GM18526 (cell line): ENCODE data around the gene SLC22A13.

ENCODE experiments used
- POLR2A ChIP-seq: IDR thresholded peaks from 3 replicates; pipeline ENCODE4 v1.6.1; 2011; ENCODE audit not compliant: insufficient read length; ENCODE audit errors: extremely low read depth

Gene SLC22A13

DNA sequence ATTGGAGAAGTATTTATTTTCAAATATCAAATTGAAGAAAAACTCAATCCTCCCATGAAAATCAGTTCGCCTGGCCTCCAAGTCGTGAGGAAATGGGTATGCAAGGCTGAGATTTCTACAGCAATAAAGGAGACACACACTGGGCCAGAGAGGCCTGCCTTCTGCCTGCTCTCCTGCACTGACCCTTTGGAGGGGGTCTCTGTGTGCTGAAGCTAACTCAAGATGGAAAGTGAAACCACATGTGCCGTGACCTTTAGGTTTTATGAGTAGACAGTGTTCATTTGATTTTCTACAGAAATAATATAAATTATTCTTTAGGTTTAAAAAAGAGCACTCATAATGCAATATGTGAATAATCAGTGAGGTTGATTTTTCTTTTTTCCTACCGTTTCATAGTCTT lies 11.9 kb upstream of the SLC22A13 start:
- no peak for TF ChIP-seq POLR2A

DNA sequence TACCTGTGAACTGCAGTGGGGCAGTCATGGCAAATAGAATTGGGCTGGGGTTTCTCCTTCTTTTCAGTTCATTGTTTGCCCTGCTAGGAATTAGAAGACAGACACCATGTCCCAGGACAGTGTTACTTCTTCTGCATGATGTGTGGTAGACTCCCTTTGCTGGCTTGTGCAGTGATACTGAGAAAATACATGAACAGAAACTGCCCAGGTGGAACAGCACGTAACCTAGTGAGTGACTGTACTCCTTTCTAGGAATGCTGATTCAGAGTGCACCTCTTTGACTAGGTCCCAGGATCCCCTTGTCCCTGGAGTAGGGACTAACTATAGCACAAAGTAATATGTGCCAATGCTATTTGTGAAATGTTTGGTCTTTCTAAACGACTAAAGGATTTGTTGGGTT lies 10.7 kb upstream of the SLC22A13 start:
- no peak for TF ChIP-seq POLR2A

DNA sequence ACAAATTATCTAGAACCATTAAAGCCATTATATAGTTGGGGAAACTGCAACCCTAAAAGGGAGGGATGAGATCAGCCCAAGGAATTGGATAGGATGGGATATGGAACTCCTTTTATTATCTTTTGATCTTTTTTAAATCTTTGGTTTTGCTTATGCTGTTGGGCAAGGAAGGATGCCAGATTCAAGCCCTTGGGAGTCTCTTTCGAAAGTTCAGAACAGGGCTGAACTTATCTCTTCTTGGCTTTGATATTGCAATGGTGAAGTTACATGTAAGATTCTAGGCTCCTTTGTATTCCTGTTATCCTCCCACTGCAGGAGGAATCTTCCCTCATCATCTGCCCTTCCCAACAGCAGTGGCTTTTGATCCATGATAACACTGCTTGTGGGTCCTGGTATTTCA lies 10.0 kb upstream of the SLC22A13 start:
- no peak for TF ChIP-seq POLR2A

DNA sequence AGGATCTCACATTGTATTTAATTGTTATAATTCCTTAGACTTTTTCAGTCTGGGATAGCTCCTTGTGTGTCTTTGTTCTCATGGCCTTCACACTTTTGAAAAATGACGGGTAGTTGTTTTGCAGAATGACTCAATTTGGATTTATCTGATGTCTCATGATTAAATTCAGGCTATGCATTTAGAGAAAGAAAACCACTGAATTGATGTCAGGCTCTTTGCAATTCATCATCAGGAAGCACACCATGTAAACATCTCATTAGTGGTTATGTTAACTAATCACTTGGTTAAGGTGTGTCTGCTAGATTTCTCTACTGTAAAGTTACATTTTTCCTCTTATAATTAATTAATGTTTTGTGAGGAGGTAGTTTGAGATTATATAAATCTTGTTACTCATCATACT lies 8.0 kb upstream of the SLC22A13 start:
- TF ChIP-seq POLR2A: no peak

DNA sequence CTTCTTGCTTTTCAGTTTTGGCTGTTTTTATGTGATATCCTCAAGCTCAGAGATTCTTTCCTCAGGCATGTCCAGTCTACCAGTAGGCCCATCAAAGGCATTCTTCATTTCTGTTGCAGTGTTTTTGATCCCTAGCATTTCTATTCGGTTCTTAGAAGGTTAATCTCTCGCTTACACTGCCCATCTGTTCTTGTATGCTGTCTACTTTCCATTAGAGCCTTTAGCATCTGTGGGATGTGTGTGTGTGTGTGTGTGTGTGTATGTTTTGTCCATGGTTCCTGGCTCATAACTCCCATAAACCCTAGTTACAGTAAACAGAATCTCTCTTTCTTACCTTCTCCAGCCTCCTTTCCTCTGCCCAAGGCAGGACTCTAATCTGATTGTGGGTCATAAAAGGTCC lies 5.1 kb upstream of the SLC22A13 start:
- TF ChIP-seq POLR2A: no peak

DNA sequence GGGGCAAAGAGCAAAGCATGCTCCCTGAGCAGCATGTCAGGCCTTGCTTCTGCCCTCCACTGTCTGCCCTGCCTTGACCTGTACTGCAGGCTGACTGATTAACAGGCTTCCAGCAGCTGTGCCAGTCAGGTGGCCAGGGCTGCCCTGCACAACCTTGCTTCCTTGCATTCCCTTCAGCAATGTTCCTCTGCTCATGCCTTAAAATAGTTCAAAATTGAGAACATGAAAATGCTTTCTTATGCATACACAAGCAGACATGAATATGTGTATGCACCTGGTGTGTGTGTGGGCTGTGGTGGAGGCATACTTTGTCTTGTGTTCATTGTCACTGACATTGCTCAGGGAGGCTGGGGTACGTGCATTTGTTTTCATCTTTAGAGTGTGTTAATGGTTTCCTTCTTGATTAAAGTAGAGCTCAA lies 1.2 kb upstream of the SLC22A13 start:
- TF ChIP-seq POLR2A: no peak

DNA sequence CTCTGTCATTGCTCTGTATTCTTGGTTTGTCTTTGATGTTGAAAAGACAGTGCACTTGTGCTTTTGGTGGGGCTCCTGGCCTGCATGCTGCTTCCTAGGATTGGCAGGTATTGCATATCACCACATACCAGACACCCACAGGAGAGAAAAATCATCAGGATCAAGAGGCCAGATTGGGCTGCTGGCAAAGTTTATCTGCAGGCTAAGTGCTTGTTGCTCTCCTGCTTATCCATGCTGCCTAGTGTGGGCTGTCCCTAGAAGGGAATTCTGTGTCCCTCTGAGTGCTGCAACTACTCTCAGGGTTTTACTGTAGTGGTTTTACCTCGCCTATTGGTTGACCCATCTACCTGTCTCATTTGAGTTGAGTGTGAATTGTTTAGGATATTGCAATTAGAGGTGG lies 833 bp upstream of the SLC22A13 start:
- TF ChIP-seq POLR2A: no peak

DNA sequence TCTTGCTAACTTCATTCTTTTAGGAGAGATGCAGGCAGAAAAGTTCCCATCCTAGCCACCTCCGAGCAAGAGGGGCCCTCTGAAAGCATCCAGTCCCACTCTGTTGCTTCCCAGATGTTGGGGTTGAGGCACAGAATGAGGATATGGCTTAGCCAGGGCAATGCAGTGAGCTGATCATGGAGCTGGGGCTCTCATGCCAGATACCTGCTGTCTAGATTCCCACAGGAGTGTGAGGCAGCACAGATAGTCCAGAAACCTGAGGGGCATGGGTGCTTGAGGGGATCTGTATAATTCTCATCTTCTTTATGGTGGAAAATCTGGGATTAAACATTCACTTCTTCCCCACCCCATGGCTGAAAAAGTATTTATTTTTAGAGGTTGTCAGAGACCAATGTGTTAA lies 1.2 kb downstream of the SLC22A13 start:
- no peak for TF ChIP-seq POLR2A

DNA sequence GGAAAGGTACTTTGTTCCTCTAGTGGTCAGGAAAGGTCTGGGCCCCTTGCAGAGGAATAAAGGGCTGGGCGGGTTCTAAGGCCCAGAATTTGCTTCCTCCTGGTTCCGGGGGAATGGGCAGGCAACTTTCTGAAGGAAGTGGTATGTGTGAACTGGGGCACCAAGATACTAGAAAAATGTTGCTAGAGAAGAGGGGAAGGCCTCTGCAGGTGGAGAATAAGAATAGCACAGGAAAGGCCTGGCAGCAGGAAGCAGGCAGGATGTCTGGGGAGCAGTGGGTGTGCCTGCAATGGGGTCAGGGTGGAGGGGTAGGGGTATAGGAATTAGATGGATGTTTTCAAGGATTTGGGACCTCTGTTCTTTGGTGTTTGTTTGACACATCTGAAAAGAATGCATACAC lies 2.0 kb downstream of the SLC22A13 start:
- no peak for TF ChIP-seq POLR2A

DNA sequence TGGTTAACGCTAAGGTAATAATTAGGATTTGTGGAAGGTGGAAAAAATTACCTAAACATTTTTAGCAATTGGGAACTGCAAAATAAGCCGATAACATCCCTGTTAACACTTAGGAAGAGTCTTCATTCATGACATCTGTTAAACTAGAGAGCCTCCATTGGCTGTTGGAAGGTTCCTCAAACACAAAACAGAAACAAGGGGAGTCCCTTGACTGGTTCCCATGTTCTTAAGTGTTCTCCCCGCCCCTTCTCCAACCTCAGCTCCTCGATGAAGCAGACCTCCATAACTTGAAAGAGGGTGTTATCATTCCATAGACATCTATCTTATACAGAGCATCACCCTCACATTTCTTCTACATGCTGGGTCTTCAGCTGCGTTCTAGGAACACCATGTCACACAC lies 2.5 kb downstream of the SLC22A13 start:
- TF ChIP-seq POLR2A: no peak

DNA sequence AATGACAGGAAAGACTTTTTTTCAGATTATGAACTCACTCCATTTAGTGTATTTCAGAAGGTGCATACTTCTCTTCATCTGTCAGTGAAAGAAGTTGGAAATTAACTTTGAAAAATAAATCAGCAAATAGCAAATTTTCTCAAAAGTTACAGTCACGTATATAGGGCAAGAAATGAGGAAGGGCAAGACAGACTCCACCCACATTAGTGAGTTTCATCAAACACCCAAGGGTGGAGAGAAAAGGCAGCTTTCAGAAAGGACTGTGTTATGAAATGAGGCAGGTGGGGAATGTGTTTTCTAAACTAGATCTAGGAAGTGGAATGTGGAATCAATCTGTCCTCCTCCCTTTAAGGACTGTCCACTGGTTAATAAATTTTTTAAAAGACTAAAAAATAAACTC lies 2.9 kb downstream of the SLC22A13 start:
- no peak for TF ChIP-seq POLR2A

DNA sequence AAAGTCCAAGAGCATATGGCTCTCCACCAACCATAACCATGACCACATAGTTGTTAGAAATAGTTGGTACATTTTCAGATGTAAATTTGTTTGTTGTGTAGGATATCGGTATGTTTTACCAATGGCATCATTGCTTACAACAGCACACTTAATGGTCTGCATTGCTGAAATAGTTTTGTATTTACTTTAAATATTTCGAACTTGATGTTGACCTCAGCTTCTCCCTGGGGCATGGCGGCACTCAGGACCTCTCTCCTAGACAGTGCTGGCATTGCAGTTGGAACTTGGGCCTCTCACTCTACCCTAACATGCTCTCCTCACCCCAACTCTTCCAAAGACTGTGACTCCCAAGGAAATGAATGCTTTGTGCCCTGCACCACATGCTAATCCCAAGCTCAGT lies 5.0 kb downstream of the SLC22A13 start:
- no peak for TF ChIP-seq POLR2A

DNA sequence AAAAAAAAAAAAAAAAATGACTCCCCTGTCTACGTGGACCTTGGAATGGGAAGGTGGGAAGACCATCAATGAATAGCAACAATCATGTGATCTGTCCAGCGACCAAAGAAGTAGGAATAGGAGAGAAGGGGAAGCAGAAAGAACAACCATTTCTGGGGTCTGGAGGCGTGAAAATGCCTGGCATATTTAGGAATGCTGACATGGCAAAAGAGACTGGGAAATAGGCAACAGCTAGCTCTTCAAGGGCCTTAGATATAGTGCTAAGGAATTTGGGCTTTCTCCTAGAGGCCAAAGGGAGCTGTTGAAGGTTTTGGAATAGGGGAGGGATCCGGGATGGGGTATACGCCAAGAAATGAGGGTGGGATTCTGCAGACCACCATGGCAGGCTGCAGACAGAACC lies 5.9 kb downstream of the SLC22A13 start:
- no peak for TF ChIP-seq POLR2A

DNA sequence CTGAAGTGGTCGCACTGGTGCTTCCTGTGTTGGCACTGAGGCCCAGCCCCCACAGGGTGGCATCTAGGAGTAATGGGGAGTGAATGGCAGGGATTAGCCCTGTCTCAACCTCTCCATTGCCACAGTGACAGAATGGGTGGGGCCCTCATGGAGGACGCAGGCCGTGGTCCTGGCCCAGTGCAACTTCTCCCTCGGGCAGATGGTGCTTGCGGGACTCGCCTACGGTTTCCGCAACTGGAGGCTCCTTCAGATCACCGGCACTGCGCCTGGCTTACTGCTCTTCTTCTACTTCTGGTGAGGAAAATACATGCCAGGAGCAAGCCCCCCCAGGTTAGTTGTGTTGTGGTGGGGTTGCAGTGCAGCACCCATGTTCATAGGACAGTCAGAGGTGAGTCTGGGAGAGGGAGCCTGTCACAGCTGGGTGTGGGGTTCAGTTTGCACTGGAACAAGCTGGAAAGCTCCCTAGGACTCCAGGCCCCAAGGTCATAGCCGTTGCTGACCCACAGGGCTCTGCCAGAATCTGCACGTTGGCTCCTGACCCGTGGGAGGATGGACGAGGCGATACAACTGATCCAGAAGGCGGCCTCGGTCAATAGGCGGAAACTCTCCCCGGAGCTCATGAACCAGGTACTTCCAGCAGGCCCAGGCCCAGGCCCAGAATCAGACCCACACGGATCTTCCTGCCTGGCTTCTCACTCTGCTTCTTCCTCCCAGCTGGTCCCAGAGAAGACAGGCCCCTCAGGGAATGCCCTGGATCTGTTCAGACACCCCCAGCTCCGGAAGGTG lies 9.4 kb downstream of the SLC22A13 start:
- TF ChIP-seq POLR2A: no peak

DNA sequence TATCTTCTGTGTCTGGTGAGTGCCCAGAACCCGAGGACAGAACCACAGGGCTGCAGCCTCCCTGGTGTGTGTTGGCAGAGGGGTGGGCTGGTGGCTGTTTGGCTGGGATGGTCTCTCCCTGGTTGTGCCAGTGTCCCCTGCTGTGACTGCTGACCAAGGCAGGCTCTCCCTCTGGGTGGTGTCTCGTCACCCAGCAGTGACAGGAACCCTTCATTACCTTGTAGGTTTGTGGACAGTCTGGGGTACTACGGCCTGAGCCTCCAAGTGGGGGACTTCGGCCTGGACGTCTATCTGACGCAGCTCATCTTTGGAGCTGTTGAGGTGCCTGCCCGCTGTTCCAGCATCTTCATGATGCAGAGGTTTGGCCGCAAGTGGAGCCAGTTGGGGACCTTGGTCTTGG lies 10.0 kb downstream of the SLC22A13 start:
- TF ChIP-seq POLR2A: no peak

DNA sequence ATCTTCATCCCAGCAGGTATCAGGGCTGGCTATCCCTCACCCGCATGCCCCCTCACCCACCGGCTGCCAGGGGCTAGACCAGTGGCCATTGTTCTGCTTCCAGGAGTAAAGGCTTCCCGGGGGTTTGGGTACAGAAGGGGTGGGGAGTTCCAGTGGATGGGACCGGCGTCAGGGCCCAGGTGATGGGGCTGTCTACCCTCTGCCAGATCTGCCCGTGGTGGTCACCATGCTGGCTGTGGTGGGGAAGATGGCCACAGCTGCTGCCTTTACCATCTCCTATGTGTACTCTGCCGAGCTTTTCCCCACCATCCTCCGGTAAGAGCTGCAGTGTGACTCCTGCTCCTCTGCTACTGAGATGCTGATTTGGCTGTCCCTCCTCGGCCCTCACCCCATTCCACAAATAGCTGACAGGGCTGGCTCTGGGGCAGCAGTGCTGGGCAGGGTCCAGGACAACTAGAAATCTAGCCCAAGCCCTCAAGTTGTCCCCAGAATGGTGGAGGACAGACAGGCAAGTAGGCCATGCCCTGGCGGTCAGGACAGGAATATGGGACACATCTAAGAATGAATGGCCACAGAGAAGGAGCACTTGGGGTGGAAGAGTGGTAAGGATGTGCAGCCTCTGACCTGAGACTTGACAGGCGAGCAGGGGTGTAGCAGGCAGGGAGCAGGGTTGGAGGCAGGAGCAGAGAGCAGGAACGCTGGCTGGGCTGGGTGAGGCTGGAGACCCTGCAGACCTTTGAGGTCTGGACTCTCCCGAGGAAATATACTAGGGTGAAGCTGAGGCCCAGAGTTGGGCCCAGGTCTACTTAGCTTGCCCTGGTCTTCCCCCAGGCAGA lies 10.7 kb downstream of the SLC22A13 start:
- TF ChIP-seq POLR2A: no peak
